Esophagus squamous epithelium (tissue), 5 donors: Measurements from ENCODE around the gene BLTP1. TPM values are rescaled to one million over a fixed set of nuclear protein-coding genes. Genes with fewer than 3 reads are reported as not detected.

Experiments used
- DNase-seq: peaks from one replicate; lab custom pipeline; 2025; lab: John Stamatoyannopoulos, UW
- H3K27ac ChIP-seq, 4 donors: fragments of 200-600 bp; sonication (generic); one replicate each; pipeline ENCODE4 v1.5.1; 2016 to 2019; ENCODE audit warnings: mild to moderate bottlenecking in 1 of 4
- H3K27me3 ChIP-seq, 4 donors: fragments of 200-600 bp; sonication (generic); 1 replicate in 3 of 4; 2 replicates in 1 of 4; pipeline versions ENCODE4 v1.5.1 to v1.6.0; 2017 to 2021; ENCODE audit warnings: antibody characterized with exemption in 1 of 4
- H3K36me3 ChIP-seq, 3 donors: fragments of 200-600 bp; sonication (generic); one replicate each; pipeline ENCODE4 v1.5.1; 2016 to 2019
- H3K4me1 ChIP-seq, 3 donors: fragments of 200-600 bp; sonication (generic); one replicate each; pipeline ENCODE4 v1.5.1; 2017 to 2019
- H3K4me3 ChIP-seq, 4 donors: fragments of 200-600 bp; sonication (generic); 1 replicate in 3 of 4; 2 replicates in 1 of 4; pipeline ENCODE4 v1.5.1; 2016 to 2019; ENCODE audit warnings: mild to moderate bottlenecking in 2 of 4, moderate library complexity in 1 of 4
- H3K9me3 ChIP-seq, 3 donors: fragments of 200-600 bp; sonication (generic); one replicate each; pipeline ENCODE4 v1.5.1; 2016 to 2019
- POLR2A ChIP-seq, 4 donors: fragments of 450-650 bp; IDR thresholded peaks; one replicate each; pipeline ENCODE4 v1.6.1; 2017; ENCODE audit warnings: antibody characterized with exemption in 4 of 4, mild to moderate bottlenecking in 4 of 4, moderate library complexity in 3 of 4
- WGBS, 2 donors: methylation state at CpG; one replicate each; pipeline ENCODE4 v1.1.5; 2018; 5-methylcytosine and 5-hydroxymethylcytosine counted together
- intact Hi-C: fragments of 100-400 bp; cut with DNase I; formaldehyde crosslinking; loops from one replicate; pipeline ENCODE4 v1.15.0; 2022
- total RNA-seq, 4 donors: library from RNA; depleted of rRNA; stranded (reverse); fragments of >200 nt; gene quantifications; one replicate each; pipeline ENCODE4 v1.1.0, GENCODE V29; 2016
- TF ChIP-seq, protein P1 (sequence below), 6 experiments: fragments of 450-650 bp in 4 of 6; fragments of 200-600 bp in 2 of 6; sonication (generic) in 2 of 6; IDR thresholded peaks; one replicate each; pipeline ENCODE4 v1.5.1; 2016 to 2019; ENCODE audit warnings: antibody characterized with exemption in 6 of 6, mild to moderate bottlenecking in 4 of 6, moderate library complexity in 4 of 6
- donor health status: DM: yes; HTN: yes; CAD: no.

Gene BLTP1
- total RNA-seq, 4 donors from 2014 or later: 27.1 to 100 (median 37.8) TPM

DNA sequence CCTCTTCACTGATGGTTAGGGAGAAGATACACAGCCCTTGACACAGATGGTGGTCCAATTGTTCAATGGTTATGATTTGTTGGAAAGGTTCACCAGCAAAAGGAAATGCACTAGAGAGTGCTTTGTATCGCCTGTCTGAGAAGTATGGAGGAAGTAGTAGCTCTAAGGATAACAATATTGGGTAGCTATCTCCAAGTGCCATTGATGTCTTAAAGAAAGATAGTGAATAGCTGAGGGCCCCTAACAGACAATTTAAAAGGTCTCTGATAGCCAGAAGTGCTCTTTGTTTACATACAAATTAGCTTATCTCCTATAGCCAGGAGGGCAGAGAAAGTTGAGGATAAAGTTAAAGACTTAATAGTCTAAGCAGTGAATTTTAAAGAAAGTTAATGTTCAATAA lies 33.9 kb upstream of the BLTP1 start:
- Histone ChIP-seq H3K36me3 (no peaks in the 10 kb centered on the region), H3K4me1 (no peaks in the 10 kb centered on the region), H3K4me3 (no peak overlapping the region), H3K9me3 (no peaks in the 10 kb centered on the region), H3K27ac (no peak overlapping the region), H3K27me3 (no peaks in the 10 kb centered on the region)
- DNase-seq: no peak
- WGBS, 2 donors: 50 to 80% methylated on average over 1 of the region's 1 CpG
- intact Hi-C loops: no loop called here
- TF ChIP-seq, protein P1, sequence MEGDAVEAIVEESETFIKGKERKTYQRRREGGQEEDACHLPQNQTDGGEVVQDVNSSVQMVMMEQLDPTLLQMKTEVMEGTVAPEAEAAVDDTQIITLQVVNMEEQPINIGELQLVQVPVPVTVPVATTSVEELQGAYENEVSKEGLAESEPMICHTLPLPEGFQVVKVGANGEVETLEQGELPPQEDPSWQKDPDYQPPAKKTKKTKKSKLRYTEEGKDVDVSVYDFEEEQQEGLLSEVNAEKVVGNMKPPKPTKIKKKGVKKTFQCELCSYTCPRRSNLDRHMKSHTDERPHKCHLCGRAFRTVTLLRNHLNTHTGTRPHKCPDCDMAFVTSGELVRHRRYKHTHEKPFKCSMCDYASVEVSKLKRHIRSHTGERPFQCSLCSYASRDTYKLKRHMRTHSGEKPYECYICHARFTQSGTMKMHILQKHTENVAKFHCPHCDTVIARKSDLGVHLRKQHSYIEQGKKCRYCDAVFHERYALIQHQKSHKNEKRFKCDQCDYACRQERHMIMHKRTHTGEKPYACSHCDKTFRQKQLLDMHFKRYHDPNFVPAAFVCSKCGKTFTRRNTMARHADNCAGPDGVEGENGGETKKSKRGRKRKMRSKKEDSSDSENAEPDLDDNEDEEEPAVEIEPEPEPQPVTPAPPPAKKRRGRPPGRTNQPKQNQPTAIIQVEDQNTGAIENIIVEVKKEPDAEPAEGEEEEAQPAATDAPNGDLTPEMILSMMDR (IDR thresholded peaks at IDR 0.05): no peak
- TF ChIP-seq POLR2A (IDR thresholded peaks at IDR 0.05): no peak

- 92 to 100% methylated on average over 1 of the region's 1 CpG for WGBS, 2 donors
- intact Hi-C loops: no loop called here
- H3K27ac ChIP-seq: no peak overlapping the region
- no peaks in the 10 kb centered on the region for H3K9me3 ChIP-seq
- H3K4me1 ChIP-seq: no peaks in the 10 kb centered on the region
- DNase-seq: no peak
- H3K4me3 ChIP-seq: no peak overlapping the region
- no peaks in the 10 kb centered on the region for H3K27me3 ChIP-seq
- TF ChIP-seq POLR2A (IDR thresholded peaks at IDR 0.05): no peak
- TF ChIP-seq, protein P1 (IDR thresholded peaks at IDR 0.05): no peak
- H3K36me3 ChIP-seq: no peaks in the 10 kb centered on the region
These were observed 32.4 kb upstream of the BLTP1 start for GRCh38 chr4:122119739-122120138.

DNA sequence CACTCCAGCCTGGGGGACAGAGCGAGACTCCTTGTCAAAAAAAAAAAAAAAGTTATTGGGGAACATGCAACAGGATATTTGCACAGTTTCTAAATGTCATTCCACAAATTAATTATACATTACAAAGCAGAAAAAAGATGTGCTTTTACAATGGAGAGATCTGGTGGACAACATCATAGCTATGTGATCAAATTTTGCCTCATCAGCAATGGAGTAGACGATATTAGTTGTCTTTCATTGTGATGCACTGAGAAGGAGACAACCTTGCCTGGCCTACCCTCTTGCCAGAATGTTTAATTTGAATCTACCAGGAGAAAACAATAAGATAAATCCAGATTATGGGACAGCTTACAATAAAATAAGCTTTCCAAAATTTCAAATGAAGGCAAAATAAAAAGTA lies 30.5 kb upstream of the BLTP1 start:
- Histone ChIP-seq H3K27ac (no peak overlapping the region), H3K4me1 (no peaks in the 10 kb centered on the region), H3K4me3 (no peak overlapping the region), H3K36me3 (no peaks in the 10 kb centered on the region), H3K9me3 (no peaks in the 10 kb centered on the region), H3K27me3 (no peaks in the 10 kb centered on the region)
- WGBS, 2 donors: 75 to 76% methylated on average over 2 of the region's 2 CpGs
- intact Hi-C loops: no loop called here
- no peak for TF ChIP-seq POLR2A (IDR thresholded peaks at IDR 0.05)
- TF ChIP-seq, protein P1 (IDR thresholded peaks at IDR 0.05): no peak
- no peak for DNase-seq

GRCh38 chr4:122122083-122122482 lies 30.0 kb upstream of the BLTP1 start:
- TF ChIP-seq, protein P1 (IDR thresholded peaks at IDR 0.05): no peak
- no peak for TF ChIP-seq POLR2A (IDR thresholded peaks at IDR 0.05)
- Histone ChIP-seq H3K4me3 (no peak overlapping the region), H3K27me3 (no peaks in the 10 kb centered on the region), H3K27ac (no peak overlapping the region), H3K4me1 (no peaks in the 10 kb centered on the region), H3K9me3 (no peaks in the 10 kb centered on the region), H3K36me3 (no peaks in the 10 kb centered on the region)
- DNase-seq: no peak
- intact Hi-C loops: no loop called here
- 72 to 74% methylated on average over 2 of the region's 2 CpGs for whole genome bisulfite sequencing, 2 donors

GRCh38 chr4:122129061-122129460 lies 23.1 kb upstream of the BLTP1 start:
- H3K9me3 ChIP-seq: no peaks in the 10 kb centered on the region
- no peak for DNase-seq
- H3K4me1 ChIP-seq: no peaks in the 10 kb centered on the region
- intact Hi-C loops: no loop called here
- 65 to 73% methylated on average over 1 of the region's 1 CpG for WGBS, 2 donors
- TF ChIP-seq POLR2A (IDR thresholded peaks at IDR 0.05): no peak
- TF ChIP-seq, protein P1 (IDR thresholded peaks at IDR 0.05): no peak
- H3K4me3 ChIP-seq: no peak overlapping the region
- H3K27ac ChIP-seq: no peak overlapping the region
- H3K27me3 ChIP-seq: no peaks in the 10 kb centered on the region
- no peaks in the 10 kb centered on the region for H3K36me3 ChIP-seq
